ENCODE results near the gene CAPN1. TPM values are rescaled to one million over a fixed set of nuclear protein-coding genes. Genes with fewer than 3 reads are reported as not detected.

CAPN1 gene
- total RNA-seq, 2 experiments from 2014 or later, result 164 to 174 TPM

GRCh38 chr11:65209711-65210360 lies 28.1 kb downstream of the CAPN1 start:
- no peaks in the 10 kb centered on the region for H3K27me3 Mint-ChIP-seq
- POLR2A ChIA-PET, result no interaction called here
- H3K4me3 Mint-ChIP-seq, result no peak overlapping the region
- no peak overlapping the region for H3K27ac Mint-ChIP-seq
- no peaks in the 10 kb centered on the region for H3K9me3 Mint-ChIP-seq
- H3K36me3 Mint-ChIP-seq, result peaks cover 17% of the 10 kb centered on the region
- no peak for ATAC-seq (ENCODE audit: low read depth)
- no peak for DNase-seq
- H3K4me1 Mint-ChIP-seq, result peaks cover 18% of the 10 kb centered on the region

- POLR2A ChIA-PET, result no interaction called here
- H3K36me3 Mint-ChIP-seq, result peaks cover 17% of the 10 kb centered on the region
These were observed 28.6 kb downstream of the CAPN1 start for GRCh38 chr11:65210361-65210731.

GRCh38 chr11:65210748-65211147 lies 29.0 kb downstream of the CAPN1 start:
- Mint-ChIP-seq H3K27ac (no peak overlapping the region), H3K4me3 (no peak overlapping the region), H3K9me3 (no peaks in the 10 kb centered on the region), H3K4me1 (peaks cover 20% of the 10 kb centered on the region), H3K27me3 (no peaks in the 10 kb centered on the region), H3K36me3 (peaks cover 18% of the 10 kb centered on the region)
- no peak for DNase-seq
- POLR2A ChIA-PET, result no interaction called here
- no peak for ATAC-seq (ENCODE audit: low read depth)

More at GRCh38 chr11:65210361-65210731, 28.6 kb downstream of the CAPN1 start:
- H3K4me1 Mint-ChIP-seq, result peaks cover 18% of the 10 kb centered on the region
- ATAC-seq (ENCODE audit: low read depth), result no peak
- no peaks in the 10 kb centered on the region for H3K27me3 Mint-ChIP-seq
- H3K9me3 Mint-ChIP-seq, result no peaks in the 10 kb centered on the region
- H3K4me3 Mint-ChIP-seq, result no peak overlapping the region
- no peak overlapping the region for H3K27ac Mint-ChIP-seq
- DNase-seq, result no peak

- POLR2A ChIA-PET, result interaction anchor here (1.0 to 1.4 kb wide), 2 partner anchors 29 to 76 kb away, joined by 3 to 4 read pairs; no protein-coding TSS in a partner anchor
- no peak for ATAC-seq (ENCODE audit: low read depth)
- H3K27ac Mint-ChIP-seq, result no peak overlapping the region
- no peaks in the 10 kb centered on the region for H3K9me3 Mint-ChIP-seq
- H3K4me1 Mint-ChIP-seq, result peaks cover 20% of the 10 kb centered on the region
- no peaks in the 10 kb centered on the region for H3K27me3 Mint-ChIP-seq
- no peak overlapping the region for H3K4me3 Mint-ChIP-seq
- DNase-seq, result no peak
- peaks cover 16% of the 10 kb centered on the region for H3K36me3 Mint-ChIP-seq
These were observed 29.8 kb downstream of the CAPN1 start for GRCh38 chr11:65211293-65212105.

GRCh38 chr11:65212226-65212801 lies 30.6 kb downstream of the CAPN1 start:
- no peak for DNase-seq
- Mint-ChIP-seq H3K27me3 (no peaks in the 10 kb centered on the region), H3K9me3 (no peaks in the 10 kb centered on the region), H3K4me3 (no peak overlapping the region), H3K36me3 (peaks cover 13% of the 10 kb centered on the region), H3K27ac (peak overlapping the region; percentile 19), H3K4me1 (peaks cover 20% of the 10 kb centered on the region)
- POLR2A ChIA-PET, result interaction anchor here (1.0 to 1.4 kb wide), 2 partner anchors 30 to 77 kb away, joined by 3 to 4 read pairs; no protein-coding TSS in a partner anchor
- ATAC-seq (ENCODE audit: low read depth), result no peak

GRCh38 chr11:65213322-65214211 lies 31.8 kb downstream of the CAPN1 start:
- DNase-seq (no peak), ATAC-seq (ENCODE audit: low read depth) (peak; percentile 75)
- H3K4me1 Mint-ChIP-seq, result peaks cover 20% of the 10 kb centered on the region
- peaks cover 13% of the 10 kb centered on the region for H3K36me3 Mint-ChIP-seq
- H3K27me3 Mint-ChIP-seq, result no peaks in the 10 kb centered on the region
- H3K27ac Mint-ChIP-seq, result peak overlapping the region; percentile 48
- H3K4me3 Mint-ChIP-seq, result peak overlapping the region; percentile 28
- H3K9me3 Mint-ChIP-seq, result no peaks in the 10 kb centered on the region
- POLR2A ChIA-PET, result interaction anchor here (1.4 kb wide), 1 partner anchor 79 kb away, joined by 4 read pairs; no protein-coding TSS in a partner anchor

- H3K27me3 Mint-ChIP-seq, result no peaks in the 10 kb centered on the region
- POLR2A ChIA-PET, result no interaction called here
- peaks cover 18% of the 10 kb centered on the region for H3K4me1 Mint-ChIP-seq
- peaks cover 8% of the 10 kb centered on the region for H3K36me3 Mint-ChIP-seq
- DNase-seq (no peak), ATAC-seq (ENCODE audit: low read depth) (no peak)
- no peak overlapping the region for H3K4me3 Mint-ChIP-seq
- H3K9me3 Mint-ChIP-seq, result no peaks in the 10 kb centered on the region
- H3K27ac Mint-ChIP-seq, result peak overlapping the region; percentile 70
These were observed 32.6 kb downstream of the CAPN1 start for GRCh38 chr11:65214212-65214845.

GRCh38 chr11:65215441-65216076 lies 33.8 kb downstream of the CAPN1 start:
- Mint-ChIP-seq H3K9me3 (no peaks in the 10 kb centered on the region), H3K4me3 (no peak overlapping the region), H3K27ac (peak overlapping the region; percentile 22), H3K4me1 (peaks cover 26% of the 10 kb centered on the region), H3K27me3 (no peaks in the 10 kb centered on the region), H3K36me3 (peaks cover 7% of the 10 kb centered on the region)
- ATAC-seq (ENCODE audit: low read depth) (no peak), DNase-seq (no peak)
- POLR2A ChIA-PET, result no interaction called here

- H3K27me3 Mint-ChIP-seq, result no peaks in the 10 kb centered on the region
- peaks cover 7% of the 10 kb centered on the region for H3K36me3 Mint-ChIP-seq
- H3K4me1 Mint-ChIP-seq, result peaks cover 26% of the 10 kb centered on the region
- no peak for DNase-seq
- H3K9me3 Mint-ChIP-seq, result no peaks in the 10 kb centered on the region
- no peak for ATAC-seq (ENCODE audit: low read depth)
- no peak overlapping the region for H3K27ac Mint-ChIP-seq
- POLR2A ChIA-PET, result no interaction called here
- no peak overlapping the region for H3K4me3 Mint-ChIP-seq
These were observed 35.1 kb downstream of the CAPN1 start for GRCh38 chr11:65216830-65217229.

GRCh38 chr11:65217441-65218423 lies 36.0 kb downstream of the CAPN1 start:
- Mint-ChIP-seq H3K36me3 (peaks cover 7% of the 10 kb centered on the region), H3K4me3 (no peak overlapping the region), H3K4me1 (peaks cover 30% of the 10 kb centered on the region), H3K9me3 (no peaks in the 10 kb centered on the region), H3K27ac (no peak overlapping the region), H3K27me3 (no peaks in the 10 kb centered on the region)
- no peak for DNase-seq
- no peak for ATAC-seq (ENCODE audit: low read depth)
- POLR2A ChIA-PET, result interaction anchor here (1.2 kb wide), 1 partner anchor 95 kb away, joined by 3 read pairs; the partner anchor contains the start of genes FAU and MRPL49

GRCh38 chr11:65218446-65218845 lies 36.7 kb downstream of the CAPN1 start:
- H3K36me3 Mint-ChIP-seq, result peaks cover 5% of the 10 kb centered on the region
- ATAC-seq (ENCODE audit: low read depth), result no peak
- H3K27me3 Mint-ChIP-seq, result no peaks in the 10 kb centered on the region
- no peak overlapping the region for H3K4me3 Mint-ChIP-seq
- peaks cover 28% of the 10 kb centered on the region for H3K4me1 Mint-ChIP-seq
- POLR2A ChIA-PET, result interaction anchor here (1.2 kb wide), 1 partner anchor 96 kb away, joined by 3 read pairs; the partner anchor contains the start of genes FAU and MRPL49
- no peak overlapping the region for H3K27ac Mint-ChIP-seq
- DNase-seq, result no peak
- no peaks in the 10 kb centered on the region for H3K9me3 Mint-ChIP-seq
